Epidermal melanocyte (primary cell): ENCODE measurements around the gene HNRNPD.
"Not testable (repeated sequence)": the region's sequence is repeated elsewhere in the genome, so short reads cannot be mapped to it uniquely, and the experiment has no call there.

ENCODE experiments used
- DNase-seq: peaks from one replicate; pipeline ENCODE4 v3.0.0; 2011; ENCODE audit warnings: low spot score; ENCODE audit not compliant: insufficient read length

HNRNPD gene

GRCh38 chr4:82373486-82373815 is 340 bp downstream of the HNRNPD start:
- DNase-seq, result no peak

- no peak for DNase-seq
Observed at GRCh38 chr4:82372517-82373485, 990 bp downstream of the HNRNPD start.

GRCh38 chr4:82371497-82371896 is 2.3 kb downstream of the HNRNPD start:
- no peak for DNase-seq

- no peak for DNase-seq
Observed at GRCh38 chr4:82367438-82368097, 6.2 kb downstream of the HNRNPD start.

GRCh38 chr4:82366431-82366830 is 7.4 kb downstream of the HNRNPD start:
- not testable (repeated sequence) for DNase-seq

- no peak for DNase-seq
Observed at GRCh38 chr4:82363896-82364487, 9.8 kb downstream of the HNRNPD start.

GRCh38 chr4:82362565-82362964 is 11.2 kb downstream of the HNRNPD start:
- DNase-seq, result no peak

GRCh38 chr4:82360298-82361177 is 13.3 kb downstream of the HNRNPD start:
- no peak for DNase-seq

- no peak for DNase-seq
Observed at GRCh38 chr4:82358847-82359246, 14.9 kb downstream of the HNRNPD start.

GRCh38 chr4:82357640-82358039 is 16.2 kb downstream of the HNRNPD start:
- no peak for DNase-seq

GRCh38 chr4:82354788-82355187 is 19.0 kb downstream of the HNRNPD start:
- no peak for DNase-seq

GRCh38 chr4:82352825-82353366 is 20.9 kb downstream of the HNRNPD start:
- DNase-seq, result no peak

GRCh38 chr4:82352118-82352824 is 21.5 kb downstream of the HNRNPD start:
- DNase-seq, result no peak

GRCh38 chr4:82346126-82346525 is 27.7 kb downstream of the HNRNPD start:
- no peak for DNase-seq

- no peak for DNase-seq
Observed at GRCh38 chr4:82335043-82335442, 38.7 kb downstream of the HNRNPD start.

GRCh38 chr4:82333641-82334040 is 40.1 kb downstream of the HNRNPD start:
- DNase-seq, result not testable (repeated sequence)

- DNase-seq, result no peak
Observed at GRCh38 chr4:82331814-82332213, 42.0 kb downstream of the HNRNPD start.

GRCh38 chr4:82320351-82320750 is 53.4 kb downstream of the HNRNPD start:
- no peak for DNase-seq

GRCh38 chr4:82303063-82303462 is 70.7 kb downstream of the HNRNPD start:
- not testable (repeated sequence) for DNase-seq
